ENCODE measurements around the gene HTT.

Gene HTT

GRCh38 chr4:3248811-3249661 lies 174.6 kb downstream of the HTT start, which contains the start of gene MSANTD1:
TSS of gene MSANTD1 (plus strand) at chr4:3249159. CDS start at chr4:3249223, 64 bp downstream.
- H3K9me3 ChIP-seq (replicated peaks in 1 of 11) = no peaks in the 10 kb centered on the region
- H3K4me2 ChIP-seq = peak within 1 kb of the TSS in 1 of 11 experiments; percentile 7; a peak in 1 of 22 replicates
- no peak for TF ChIP-seq Cebpa-rat (IDR thresholded peaks at IDR 0.05)
- H3K9ac ChIP-seq = peak within 1 kb of the TSS in 3 of 11 experiments; percentile 14 to 46 (median 27); a peak in 4 of 22 replicates
- H4K20me1 ChIP-seq = peaks cover 0 to 73% (median 8%) of the 10 kb centered on the region in 11 experiments; a peak in 18 of 22 replicates
- H3K27me3 ChIP-seq = no peaks in the 10 kb centered on the region
- H3K4me1 ChIP-seq = peaks cover 37 to 66% (median 57%) of the 10 kb centered on the region in 10 experiments
- H3K36me3 ChIP-seq = peaks cover 0 to 18% (median 0%) of the 10 kb centered on the region in 11 experiments; a peak in 4 of 22 replicates
- H3K27ac ChIP-seq = peak within 1 kb of the TSS in 6 of 11 experiments; percentile 10 to 49 (median 38); a peak in 6 of 22 replicates
- no peak within 1 kb of the TSS for H3K4me3 ChIP-seq

GRCh38 chr4:3249711-3250437 lies 175.4 kb downstream of the HTT start:
- Histone ChIP-seq H3K4me2 (peak overlapping the region in 2 of 11 experiments; percentile 62 to 64; a peak in 1 of 22 replicates), H4K20me1 (peaks cover 0 to 64% (median 0%) of the 10 kb centered on the region in 11 experiments; a peak in 7 of 22 replicates), H3K4me3 (no peak overlapping the region)

GRCh38 chr4:3250438-3250955 lies 176.0 kb downstream of the HTT start:
- peak overlapping the region in 2 of 11 experiments; percentile 35 to 38; a peak in 3 of 22 replicates for H3K27ac ChIP-seq

More at GRCh38 chr4:3249711-3250437, 175.4 kb downstream of the HTT start:
- no peak overlapping the region for H3K9ac ChIP-seq
- peaks cover 29 to 63% (median 48%) of the 10 kb centered on the region in 10 experiments for H3K4me1 ChIP-seq
- H3K27me3 ChIP-seq = no peaks in the 10 kb centered on the region
- no peak for TF ChIP-seq Cebpa-rat (IDR thresholded peaks at IDR 0.05)
- peaks cover 0 to 15% (median 0%) of the 10 kb centered on the region in 11 experiments; a peak in 3 of 22 replicates for H3K36me3 ChIP-seq
- peak overlapping the region in 2 of 11 experiments; percentile 9 to 38; a peak in 2 of 22 replicates for H3K27ac ChIP-seq
- H3K9me3 ChIP-seq (replicated peaks in 1 of 11) = no peaks in the 10 kb centered on the region

GRCh38 chr4:3250956-3251690 lies 176.6 kb downstream of the HTT start:
- no peak for TF ChIP-seq Cebpa-rat (IDR thresholded peaks at IDR 0.05)
- peak overlapping the region; percentile 42 to 77 (median 62); a peak in 21 of 22 replicates for H3K4me2 ChIP-seq
- no peak overlapping the region for H3K4me3 ChIP-seq
- peak overlapping the region in 6 of 11 experiments; percentile 1 to 57 (median 34); a peak in 5 of 22 replicates for H3K27ac ChIP-seq
- H3K9ac ChIP-seq = peak overlapping the region in 5 of 11 experiments; percentile 4 to 30 (median 28); a peak in 7 of 22 replicates
- no peaks in the 10 kb centered on the region for H3K9me3 ChIP-seq (replicated peaks in 1 of 11)
- peaks cover 0 to 11% (median 0%) of the 10 kb centered on the region in 11 experiments; a peak in 4 of 22 replicates for H3K36me3 ChIP-seq
- no peaks in the 10 kb centered on the region for H3K27me3 ChIP-seq
- peaks cover 0 to 60% (median 0%) of the 10 kb centered on the region in 11 experiments; a peak in 7 of 22 replicates for H4K20me1 ChIP-seq
- peaks cover 22 to 59% (median 43%) of the 10 kb centered on the region in 10 experiments for H3K4me1 ChIP-seq

More at GRCh38 chr4:3250438-3250955, 176.0 kb downstream of the HTT start:
- Histone ChIP-seq H4K20me1 (peaks cover 0 to 60% (median 0%) of the 10 kb centered on the region in 11 experiments; a peak in 6 of 22 replicates), H3K4me1 (peaks cover 28 to 59% (median 43%) of the 10 kb centered on the region in 10 experiments), H3K9ac (peak overlapping the region in 2 of 11 experiments; percentile 28 to 30; a peak in 1 of 22 replicates), H3K9me3 (replicated peaks in 1 of 11) (no peaks in the 10 kb centered on the region), H3K4me3 (no peak overlapping the region), H3K36me3 (peaks cover 0 to 9% (median 0%) of the 10 kb centered on the region in 11 experiments; a peak in 3 of 22 replicates), H3K4me2 (peak overlapping the region in 10 of 11 experiments; percentile 42 to 72 (median 56); a peak in 14 of 22 replicates), H3K27me3 (no peaks in the 10 kb centered on the region)
- no peak for TF ChIP-seq Cebpa-rat (IDR thresholded peaks at IDR 0.05)

- H3K27ac ChIP-seq = peak overlapping the region in 6 of 11 experiments; percentile 1 to 57 (median 38); a peak in 7 of 22 replicates
- peak overlapping the region; percentile 42 to 77 (median 62); a peak in 18 of 22 replicates for H3K4me2 ChIP-seq
- peaks cover 0 to 60% (median 0%) of the 10 kb centered on the region in 11 experiments; a peak in 8 of 22 replicates for H4K20me1 ChIP-seq
- peak overlapping the region in 6 of 11 experiments; percentile 4 to 67 (median 26); a peak in 7 of 22 replicates for H3K9ac ChIP-seq
- TF ChIP-seq Cebpa-rat (IDR thresholded peaks at IDR 0.05) = no peak
- no peak overlapping the region for H3K4me3 ChIP-seq
- peaks cover 17 to 59% (median 43%) of the 10 kb centered on the region in 10 experiments for H3K4me1 ChIP-seq
- H3K36me3 ChIP-seq = peaks cover 0 to 12% (median 0%) of the 10 kb centered on the region in 11 experiments; a peak in 4 of 22 replicates
- peaks cover 0 to 1% (median 0%) of the 10 kb centered on the region in 11 experiments; a peak in 1 of 22 replicates for H3K27me3 ChIP-seq
- H3K9me3 ChIP-seq (replicated peaks in 1 of 11) = no peaks in the 10 kb centered on the region
Measured at GRCh38 chr4:3251691-3252479, 177.4 kb downstream of the HTT start.

- Histone ChIP-seq H4K20me1 (peaks cover 0 to 60% (median 4%) of the 10 kb centered on the region in 11 experiments; a peak in 10 of 22 replicates), H3K4me1 (peaks cover 23 to 61% (median 44%) of the 10 kb centered on the region in 10 experiments), H3K9me3 (replicated peaks in 1 of 11) (no peaks in the 10 kb centered on the region), H3K27me3 (peaks cover 0 to 7% (median 0%) of the 10 kb centered on the region in 11 experiments; a peak in 3 of 22 replicates), H3K4me2 (peak overlapping the region in 9 of 11 experiments; percentile 42 to 77 (median 63); a peak in 8 of 22 replicates), H3K4me3 (no peak overlapping the region), H3K27ac (peak overlapping the region in 2 of 11 experiments; percentile 36 to 57; a peak in 2 of 22 replicates), H3K9ac (peak overlapping the region in 2 of 11 experiments; percentile 4 to 19; a peak in 1 of 22 replicates), H3K36me3 (peaks cover 0 to 12% (median 0%) of the 10 kb centered on the region in 11 experiments; a peak in 4 of 22 replicates)
- TF ChIP-seq Cebpa-rat (IDR thresholded peaks at IDR 0.05) = no peak
Measured at GRCh38 chr4:3252480-3252828, 178.0 kb downstream of the HTT start.

Measured in BLaER1 treated with 17β-estradiol and CSF1 and Interleukin-3, amounts not matched to agents 10 nM and 100 nM (cell line).